Mucosa of descending colon (tissue), 3 donors: ENCODE measurements around the gene MXRA5. TPM values are rescaled to one million over a fixed set of nuclear protein-coding genes. Genes with fewer than 3 reads are reported as not detected.
A peak's percentile ranks its signal among the peaks of the same experiment; 100 is the strongest.

ENCODE experiments used
- ATAC-seq: fragments of 200-7000 bp; cut with Tn5 transposase; one replicate; pipeline ENCODE4 v1.9.1; 2020; ENCODE audit warnings: mild to moderate bottlenecking, moderate library complexity
- DNase-seq, 3 donors: peaks; one replicate each; pipeline ENCODE4 v3.0.0-alpha.2; 2020
- H3K36me3 ChIP-seq: fragments of 200-600 bp; one replicate; pipeline ENCODE4 v1.8.0; 2021; ENCODE audit warnings: low read depth, mild to moderate bottlenecking
- H3K4me1 ChIP-seq: fragments of 200-600 bp; one replicate; pipeline ENCODE4 v1.8.0; 2021; ENCODE audit warnings: low read depth, mild to moderate bottlenecking
- H3K4me3 ChIP-seq: fragments of 200-600 bp; one replicate; pipeline ENCODE4 v1.8.0; 2021; ENCODE audit warnings: mild to moderate bottlenecking
- H3K9me3 ChIP-seq: fragments of 200-600 bp; one replicate; pipeline ENCODE4 v1.8.0; 2021; ENCODE audit warnings: mild to moderate bottlenecking
- CTCF ChIP-seq: fragments of 200-600 bp; IDR thresholded peaks from one replicate; pipeline ENCODE4 v1.8.0; 2022; ENCODE audit warnings: antibody characterized with exemption, mild to moderate bottlenecking
- intact Hi-C, 2 donors: fragments of 100-400 bp; cut with DNase I in 1 of 2; cut with micrococcal nuclease in 1 of 2; formaldehyde crosslinking; loops; one replicate each; pipeline versions ENCODE4 v1.11.0 to v1.11.1; 2022; cut with DNase I, micrococcal nuclease
- long read RNA-seq, 2 donors: library from polyadenylated mRNA; unstranded; transcript quantifications; one replicate each; pipeline ENCODE4 v2.0.0, GENCODE V29; 2019 to 2021
- total RNA-seq, 3 donors: library from RNA; stranded (reverse); fragmentation: NEBNext Ultra II Directional in 2 of 3; extraction: Animal tissue kit (Norgen Biotek cat#: 25700) in 2 of 3; gene quantifications; one replicate each; pipeline versions ENCODE4 v1.2.1 to v1.2.4, GENCODE V29; 2021 to 2023
- donor health status: DM: no; HTN: no; CAD: no; lungs with moderate emphysema.
- donor health status: DM: no; HTN: no; CAD: no.
- donor health status: DM: no; HTN: yes; CAD: no.

MXRA5 gene
- total RNA-seq = 1 to 10 TPM; 3.3 to 6.1 (median 4.7) TPM
- long read RNA-seq, donor 1, partial matches to known transcripts = 1 of 3 reads
- long read RNA-seq, donor 1, other reads (novel, unspliced or antisense) = 2 of 3 reads
- long read RNA-seq, donor 2, partial matches to known transcripts = 1 of 1 reads
- long read RNA-seq, donor 2, other reads (novel, unspliced or antisense) = 0 of 1 reads

- H3K4me1 ChIP-seq = no peaks in the 10 kb centered on the region
- DNase-seq (no peak), ATAC-seq (peak; percentile 28)
- intact Hi-C loops = no loop called here
- no peaks in the 10 kb centered on the region for H3K36me3 ChIP-seq
- TF ChIP-seq CTCF = no peak
- no peak within 1 kb of the TSS for H3K4me3 ChIP-seq
- no peaks in the 10 kb centered on the region for H3K9me3 ChIP-seq
Measured at GRCh38 chrX:3346501-3347259, at the start of gene MXRA5. Gene MXRA5 (minus strand): TSS chrX:3346652. CDS start chrX:3343833, 2,819 bp downstream.

- DNase-seq (no peak), ATAC-seq (no peak)
- Histone ChIP-seq H3K9me3 (no peaks in the 10 kb centered on the region), H3K4me1 (no peaks in the 10 kb centered on the region), H3K36me3 (no peaks in the 10 kb centered on the region), H3K4me3 (no peak overlapping the region)
- intact Hi-C loops = no loop called here
- TF ChIP-seq CTCF = no peak
Measured at GRCh38 chrX:3393581-3394111, 47.2 kb upstream of the MXRA5 start.

DNA sequence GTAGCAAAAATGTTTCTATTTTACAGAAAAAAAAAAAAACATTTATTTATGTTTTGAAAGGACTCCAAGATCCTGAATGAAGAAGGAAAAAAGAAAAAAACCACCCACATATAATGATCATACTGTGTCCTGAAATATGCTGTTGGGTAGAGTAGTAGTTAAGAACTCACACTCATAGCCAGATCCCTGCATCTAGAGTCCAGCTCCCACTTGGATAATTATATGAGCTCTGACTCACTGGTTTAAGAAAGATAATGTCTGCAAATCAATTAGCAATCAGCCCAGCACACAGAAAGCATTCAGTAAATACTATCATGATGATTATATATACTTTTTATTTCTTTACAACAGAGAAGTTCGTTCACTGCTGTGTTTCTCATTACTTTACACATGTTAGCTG, 46.7 kb upstream of the MXRA5 start:
- Histone ChIP-seq H3K4me1 (no peaks in the 10 kb centered on the region), H3K9me3 (no peaks in the 10 kb centered on the region), H3K4me3 (no peak overlapping the region), H3K36me3 (no peaks in the 10 kb centered on the region)
- intact Hi-C loops = no loop called here
- no peak for DNase-seq
- TF ChIP-seq CTCF = no peak
- ATAC-seq = no peak

DNA sequence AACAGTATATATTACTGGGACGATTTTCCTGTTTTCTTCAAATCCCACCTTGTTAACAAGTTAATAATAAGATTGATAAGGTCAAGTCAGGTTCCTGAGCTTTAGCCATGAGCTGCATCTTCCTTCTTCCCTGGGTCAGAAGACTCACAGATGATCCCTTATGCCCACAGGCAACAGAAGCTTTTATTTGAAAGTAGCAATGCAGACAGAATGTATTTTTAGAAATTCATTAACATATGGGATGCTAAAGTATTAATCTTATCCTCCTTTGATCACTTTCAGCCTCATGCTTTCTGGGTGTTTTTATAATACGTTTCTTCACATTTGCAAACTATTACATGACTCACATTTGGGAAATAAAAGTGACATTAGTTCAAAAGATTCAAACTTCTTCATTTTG, 42.0 kb upstream of the MXRA5 start:
- DNase-seq (no peak), ATAC-seq (no peak)
- intact Hi-C loops = no loop called here

GRCh38 chrX:3384327-3384726, 37.9 kb upstream of the MXRA5 start:
- no peak for TF ChIP-seq CTCF
- ATAC-seq (no peak), DNase-seq (no peak)
- intact Hi-C loops = no loop called here
- Histone ChIP-seq H3K9me3 (no peaks in the 10 kb centered on the region), H3K4me3 (no peak overlapping the region), H3K36me3 (no peaks in the 10 kb centered on the region), H3K4me1 (no peaks in the 10 kb centered on the region)

More for the DNA sequence above, 42.0 kb upstream of the MXRA5 start:
- TF ChIP-seq CTCF = no peak
- no peaks in the 10 kb centered on the region for H3K4me1 ChIP-seq
- H3K4me3 ChIP-seq = no peak overlapping the region
- no peaks in the 10 kb centered on the region for H3K36me3 ChIP-seq
- H3K9me3 ChIP-seq = no peaks in the 10 kb centered on the region
